K562 (cell line): Measurements from ENCODE around the gene OR52M1. TPM values are rescaled to one million over a fixed set of nuclear protein-coding genes. Genes with fewer than 3 reads are reported as not detected.

ENCODE experiments used
- ATAC-seq: fragments of 200-7000 bp; cut with Tn5 transposase; 3 replicates; pipeline ENCODE4 v1.9.1; 2020; ENCODE audit warnings: moderate library complexity
- BruUV-seq: library from RNA; stranded (reverse); fragments of 400-500 nt; replicated peaks from 2 replicates; lab custom pipeline; 2021; lab: Mats Ljungman, UMichigan
- CTCF ChIA-PET: fragments of 300-600 bp; formaldehyde crosslinking; extraction: SDS; loops from one replicate; lab custom pipeline; 2021; ENCODE audit warnings: low intra/inter-chr PET ratio; lab: Yijun Ruan, JAX
- POLR2A ChIA-PET: fragments of 300-600, 350-650 bp; sonication (Branson Sonifier 250); formaldehyde crosslinking; extraction: SDS; loops from one replicate; lab custom pipeline; 2021; ENCODE audit warnings: antibody characterized with exemption, inconsistent platforms; lab: Yijun Ruan, JAX
- DNase-seq, 4 experiments: peaks; one replicate each; pipeline versions ENCODE4 v3.0.0 to v3.0.0-alpha.2; 2011 to 2018; ENCODE audit warnings: low spot score in 3 of 4, mixed read lengths in 3 of 4; ENCODE audit errors: extremely low read depth in 1 of 4
- FAIRE-seq: peaks from 2 replicates; lab custom pipeline; 2011; peaks lifted over from hg19 to GRCh38; lab: Jason Lieb, UNC
- H2AFZ ChIP-seq: 2 replicates; pipeline ENCODE4 v1.6.0; 2011; ENCODE audit warnings: low read depth, low read length, control low read depth, inconsistent platforms
- H3K27ac ChIP-seq: fragments of 200-600 bp; 3 replicates; pipeline ENCODE4 v1.8.0; 2011; ENCODE audit warnings: low read depth, mild to moderate bottlenecking, control low read depth, inconsistent platforms, low read length, moderate library complexity, mixed read lengths; ENCODE audit errors: extremely low read depth
- H3K27me3 ChIP-seq, 2 experiments: fragments of 300-600 bp in 1 of 2; 2 replicates in 1 of 2; 3 replicates in 1 of 2; pipeline versions ENCODE4 v1.6.0 to v1.8.0; 2011; ENCODE audit warnings: inconsistent platforms in 2 of 2, low read length in 2 of 2, mild to moderate bottlenecking in 1 of 2, mixed read lengths in 1 of 2, moderate library complexity in 1 of 2; ENCODE audit not compliant: control insufficient read depth in 2 of 2, insufficient read depth in 2 of 2
- H3K36me3 ChIP-seq: fragments of 300-600 bp; 3 replicates; pipeline ENCODE4 v1.8.0; 2011; ENCODE audit warnings: mild to moderate bottlenecking, low read length, inconsistent platforms; ENCODE audit not compliant: control insufficient read depth, insufficient read depth
- H3K4me1 ChIP-seq, 2 experiments: fragments of 200-600 bp in 1 of 2; replicated peaks in 1 of 2; 2 replicates in 1 of 2; 3 replicates in 1 of 2; pipeline versions ENCODE4 v1.5.1 to v1.8.0; 2011; ENCODE audit warnings: inconsistent platforms in 2 of 2, low read length in 2 of 2, mild to moderate bottlenecking in 1 of 2, mixed read lengths in 1 of 2, moderate library complexity in 1 of 2; ENCODE audit not compliant: control insufficient read depth in 2 of 2, insufficient read depth in 2 of 2
- H3K4me2 ChIP-seq: 2 replicates; pipeline ENCODE4 v1.6.1; 2011; ENCODE audit warnings: low read length, control low read depth, inconsistent platforms, mixed read lengths; ENCODE audit not compliant: insufficient read depth
- H3K4me3 ChIP-seq: fragments of 200-600 bp; sonication (generic), shearing (Covaris generic); 2 replicates; pipeline ENCODE4 v1.5.1; 2016; ENCODE audit warnings: control low read depth, inconsistent platforms
- H3K79me2 ChIP-seq: fragments of 200-600 bp; 3 replicates; pipeline ENCODE4 v1.8.0; 2011; ENCODE audit warnings: low read length, inconsistent platforms; ENCODE audit not compliant: control insufficient read depth, insufficient read depth
- H3K9ac ChIP-seq, 2 experiments: 2 replicates each; pipeline versions ENCODE4 v1.6.0 to v1.6.1; 2011; ENCODE audit warnings: low read depth in 2 of 2, low read length in 2 of 2, control low read depth in 1 of 2, inconsistent platforms in 1 of 2, mild to moderate bottlenecking in 1 of 2, mixed read lengths in 1 of 2; ENCODE audit not compliant: insufficient read depth in 1 of 2
- H3K9me1 ChIP-seq: one replicate; pipeline ENCODE4 v1.6.0; 2011; ENCODE audit warnings: inconsistent platforms, mild to moderate bottlenecking, low read length, moderate library complexity; ENCODE audit not compliant: control insufficient read depth, insufficient read depth
- H3K9me3 ChIP-seq: replicated peaks from 2 replicates; pipeline ENCODE4 v1.5.1; 2011; ENCODE audit warnings: low read depth, low read length, inconsistent platforms; ENCODE audit not compliant: control insufficient read depth, insufficient read depth
- H4K20me1 ChIP-seq: replicated peaks from 2 replicates; pipeline ENCODE4 v1.6.1; 2011; ENCODE audit warnings: low read length, inconsistent platforms, mixed read lengths; ENCODE audit not compliant: control insufficient read depth, insufficient read depth
- CBFA2T2 ChIP-seq: fragments of 450-650 bp; conservative IDR thresholded peaks from 2 replicates; pipeline ENCODE4 v1.6.1; 2017; ENCODE audit warnings: mild to moderate bottlenecking
- CBFA2T3 ChIP-seq: fragments of 450-650 bp; IDR thresholded peaks from 2 replicates; pipeline ENCODE4 v1.6.1; 2017
- EHMT2 ChIP-seq: fragments of 450-650 bp; IDR thresholded peaks from 2 replicates; pipeline ENCODE4 v1.6.1; 2018; ENCODE audit warnings: antibody characterized with exemption
- EWSR1 ChIP-seq: fragments of 450-650 bp; IDR thresholded peaks from 2 replicates; pipeline ENCODE4 v1.6.1; 2018; ENCODE audit warnings: borderline replicate concordance, mild to moderate bottlenecking, low read depth, moderate library complexity; ENCODE audit not compliant: partially characterized antibody
- HDGF ChIP-seq: fragments of 450-650 bp; IDR thresholded peaks from 2 replicates; pipeline ENCODE4 v1.6.1; 2016
- HNRNPUL1 ChIP-seq: fragments of 200-400 bp; formaldehyde crosslinking; IDR thresholded peaks from 2 replicates; pipeline ENCODE4 v1.6.1; 2017; ENCODE audit warnings: low read length
- PKNOX1 ChIP-seq: fragments of 450-650 bp; IDR thresholded peaks from 2 replicates; pipeline ENCODE4 v1.6.1; 2016
- RBFOX2 ChIP-seq: fragments of 200-400 bp; formaldehyde crosslinking; IDR thresholded peaks from 2 replicates; pipeline ENCODE4 v1.6.1; 2017; ENCODE audit warnings: low read depth, mild to moderate bottlenecking, low read length, moderate library complexity
- SMAD2 ChIP-seq: fragments of 150-350 bp; IDR thresholded peaks from 2 replicates; pipeline ENCODE4 v1.6.1; 2014; ENCODE audit warnings: low read depth, mild to moderate bottlenecking, low read length
- ZBTB5 ChIP-seq: fragments of 450-650 bp; IDR thresholded peaks from 2 replicates; pipeline ENCODE4 v1.6.1; 2017; ENCODE audit warnings: antibody characterized with exemption
- ZHX1 ChIP-seq: fragments of 150-350 bp; conservative IDR thresholded peaks from 2 replicates; pipeline ENCODE4 v1.6.1; 2014; ENCODE audit warnings: low read length
- ZNF717 ChIP-seq: fragments of 250-450 bp; sonication (Bioruptor Pico); IDR thresholded peaks from 2 replicates; pipeline ENCODE4 v1.5.0; 2021
- ZNF75A ChIP-seq: fragments of 450-650 bp; formaldehyde crosslinking; IDR thresholded peaks from 2 replicates; pipeline ENCODE4 v1.4.0; 2020; ENCODE audit warnings: mild to moderate bottlenecking
- WGBS: fragments of 100-300 bp; shearing (Covaris generic); methylation state at CpG from one replicate; pipeline ENCODE4 v1.1.6; 2016; ENCODE audit warnings: low coverage, mixed read lengths; ENCODE audit not compliant: insufficient coverage; ENCODE audit errors: missing lambda C conversion rate; 5-methylcytosine and 5-hydroxymethylcytosine counted together
- in situ Hi-C: fragments of 300-500 bp; cut with MboI; formaldehyde crosslinking; loops from 4 replicates; pipeline ENCODE4 v1.15.0; 2018; ENCODE audit warnings: inconsistent platforms, mixed read lengths
- intact Hi-C: fragments of 100-400 bp; cut with micrococcal nuclease; formaldehyde crosslinking; loops from 2 replicates; pipeline ENCODE4 v1.14.2; 2022
- polyA plus RNA-seq, 8 experiments: library from polyadenylated mRNA; depleted of rRNA in 4 of 8; stranded (reverse) in 5 of 8; unstranded in 3 of 8; fragments of >200 nt; fragmentation: Nextera tagmentation in 2 of 8; fragmentation: Illumina TruSeq in 1 of 8; extraction: Ambion mirVana in 2 of 8; extraction: Trizol in 1 of 8; gene quantifications; 2 replicates each; pipeline versions ENCODE4 v1.2.1 to v1.2.3, GENCODE V29; 2011 to 2014; ENCODE audit warnings: inconsistent platforms in 1 of 8, missing spikeins in 1 of 8
- total RNA-seq, 7 experiments: library from RNA; depleted of rRNA in 6 of 7; stranded (reverse); fragments of >200 nt in 6 of 7; fragmentation: Illumina TruSeq in 2 of 7; extraction: Trizol in 2 of 7; gene quantifications; 2 replicates each; pipeline versions ENCODE4 v1.2.1 to v1.2.3, GENCODE V29; 2011 to 2021; ENCODE audit warnings: low replicate concordance in 1 of 7
- TF ChIP-seq, protein P1 (sequence below): fragments of 450-650 bp; conservative IDR thresholded peaks from 2 replicates; pipeline ENCODE4 v1.6.1; 2016; ENCODE audit warnings: missing genetic modification characterization, low read depth, mild to moderate bottlenecking, control low read depth, missing compliant biosample characterization

The OR52M1 gene
- total and polyA plus RNA-seq, 9 of the 15 experiments (the other 6 are each of a cell fraction or from before 2014, with no cell fraction given), result not detected

DNA sequence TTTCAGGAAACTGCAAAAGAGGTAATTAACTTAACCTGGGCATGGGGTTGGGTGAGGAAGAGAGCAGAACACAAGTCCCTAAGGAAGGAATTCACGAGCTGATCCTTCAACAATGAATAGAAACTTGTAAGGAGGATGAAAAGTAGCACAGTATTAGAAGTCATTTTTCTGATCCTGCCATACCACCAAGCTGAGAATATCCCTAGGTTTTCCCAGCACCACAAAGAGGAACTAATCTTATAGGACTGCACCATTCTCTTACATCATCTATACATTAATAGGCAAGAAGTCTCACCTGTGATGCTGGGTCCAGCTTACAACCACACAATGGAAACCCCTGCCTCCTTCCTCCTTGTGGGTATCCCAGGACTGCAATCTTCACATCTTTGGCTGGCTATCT lies 48.7 kb downstream of the OR52M1 start, which contains the start of gene OR52I1:
TSS of gene OR52I1 (plus strand) at position 301 of the 400 bp plus-strand sequence. CDS start at position 301, 0 bp downstream.
- Histone ChIP-seq H3K27ac (no peak within 1 kb of the TSS), H3K9ac (no peak within 1 kb of the TSS), H4K20me1 (no peaks in the 10 kb centered on the region), H3K79me2 (no peaks in the 10 kb centered on the region), H3K4me1 (no peaks in the 10 kb centered on the region), H3K9me1 (no peaks in the 10 kb centered on the region), H3K4me3 (no peak within 1 kb of the TSS), H3K27me3 (peaks cover 8 to 9% of the 10 kb centered on the region in 2 experiments; a peak in 3 of 5 replicates), H3K9me3 (no peaks in the 10 kb centered on the region), H3K36me3 (no peaks in the 10 kb centered on the region; the same call in 2 of the 3 replicates), H3K4me2 (no peak within 1 kb of the TSS), H2AFZ (no peak within 1 kb of the TSS)
- TF ChIP-seq SMAD2, result no peak
- TF ChIP-seq CBFA2T2, result no peak
- TF ChIP-seq RBFOX2, result no peak
- TF ChIP-seq ZNF75A (CRISPR knock-in tag), result no peak
- TF ChIP-seq ZBTB5, result no peak
- no peak for TF ChIP-seq HNRNPUL1
- no peak for TF ChIP-seq ZHX1
- no peak for TF ChIP-seq EWSR1
- TF ChIP-seq EHMT2, result no peak
- no peak for TF ChIP-seq CBFA2T3
- no peak for TF ChIP-seq HDGF
- TF ChIP-seq PKNOX1, result no peak
- no peak for TF ChIP-seq ZNF717 (CRISPR knock-in tag)
- TF ChIP-seq, protein P1, sequence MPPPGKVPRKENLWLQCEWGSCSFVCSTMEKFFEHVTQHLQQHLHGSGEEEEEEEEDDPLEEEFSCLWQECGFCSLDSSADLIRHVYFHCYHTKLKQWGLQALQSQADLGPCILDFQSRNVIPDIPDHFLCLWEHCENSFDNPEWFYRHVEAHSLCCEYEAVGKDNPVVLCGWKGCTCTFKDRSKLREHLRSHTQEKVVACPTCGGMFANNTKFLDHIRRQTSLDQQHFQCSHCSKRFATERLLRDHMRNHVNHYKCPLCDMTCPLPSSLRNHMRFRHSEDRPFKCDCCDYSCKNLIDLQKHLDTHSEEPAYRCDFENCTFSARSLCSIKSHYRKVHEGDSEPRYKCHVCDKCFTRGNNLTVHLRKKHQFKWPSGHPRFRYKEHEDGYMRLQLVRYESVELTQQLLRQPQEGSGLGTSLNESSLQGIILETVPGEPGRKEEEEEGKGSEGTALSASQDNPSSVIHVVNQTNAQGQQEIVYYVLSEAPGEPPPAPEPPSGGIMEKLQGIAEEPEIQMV (tag), result no peak
- POLR2A ChIA-PET, result interaction anchor here (0.9 kb wide), 1 partner anchor 13 kb away, joined by 3 read pairs; no protein-coding TSS in a partner anchor
- in situ Hi-C loops, result no loop called here
- no TSS peak for BruUV-seq
- ATAC-seq (no peak), FAIRE-seq (no peak), DNase-seq (no peak)
- CTCF ChIA-PET, result no interaction called here
- intact Hi-C loops, result no loop called here
- WGBS, result 0% methylated on average over 1 of the region's 1 CpG
